ENCODE measurements around the gene NUDC. TPM values are rescaled to one million over a fixed set of nuclear protein-coding genes. Genes with fewer than 3 reads are reported as not detected.

Gene NUDC
- total and polyA plus RNA-seq, 9 of the 15 experiments (the other 6 are each of a cell fraction or from before 2014, with no cell fraction given) = 9.8 to 234 (median 149) TPM

- peaks cover 86% of the 10 kb centered on the region for H3K36me3 ChIP-seq (ENCODE audit: control insufficient read depth, insufficient read depth, low read length)
- POLR2A ChIA-PET = interaction anchor here (0.7 to 2.3 kb wide), 4 partner anchors 9 to 89 kb away, joined by 3 to 12 read pairs (median 6); no protein-coding TSS in a partner anchor
- TF ChIP-seq RAD21 (CRISPR knock-in tag; conservative IDR thresholded peaks at IDR 0.05 in 1 of 2, IDR thresholded peaks at IDR 0.05 in 1 of 2) = no peak
- no peak for TF ChIP-seq EZH2 (IDR thresholded peaks at IDR 0.05; ENCODE audit: borderline replicate concordance, low read depth, low read length)
- no peak for TF ChIP-seq HBP1 (CRISPR knock-in tag; IDR thresholded peaks at IDR 0.05)
- no peak for TF ChIP-seq MCM7 (IDR thresholded peaks at IDR 0.05)
- TF ChIP-seq, protein P1, sequence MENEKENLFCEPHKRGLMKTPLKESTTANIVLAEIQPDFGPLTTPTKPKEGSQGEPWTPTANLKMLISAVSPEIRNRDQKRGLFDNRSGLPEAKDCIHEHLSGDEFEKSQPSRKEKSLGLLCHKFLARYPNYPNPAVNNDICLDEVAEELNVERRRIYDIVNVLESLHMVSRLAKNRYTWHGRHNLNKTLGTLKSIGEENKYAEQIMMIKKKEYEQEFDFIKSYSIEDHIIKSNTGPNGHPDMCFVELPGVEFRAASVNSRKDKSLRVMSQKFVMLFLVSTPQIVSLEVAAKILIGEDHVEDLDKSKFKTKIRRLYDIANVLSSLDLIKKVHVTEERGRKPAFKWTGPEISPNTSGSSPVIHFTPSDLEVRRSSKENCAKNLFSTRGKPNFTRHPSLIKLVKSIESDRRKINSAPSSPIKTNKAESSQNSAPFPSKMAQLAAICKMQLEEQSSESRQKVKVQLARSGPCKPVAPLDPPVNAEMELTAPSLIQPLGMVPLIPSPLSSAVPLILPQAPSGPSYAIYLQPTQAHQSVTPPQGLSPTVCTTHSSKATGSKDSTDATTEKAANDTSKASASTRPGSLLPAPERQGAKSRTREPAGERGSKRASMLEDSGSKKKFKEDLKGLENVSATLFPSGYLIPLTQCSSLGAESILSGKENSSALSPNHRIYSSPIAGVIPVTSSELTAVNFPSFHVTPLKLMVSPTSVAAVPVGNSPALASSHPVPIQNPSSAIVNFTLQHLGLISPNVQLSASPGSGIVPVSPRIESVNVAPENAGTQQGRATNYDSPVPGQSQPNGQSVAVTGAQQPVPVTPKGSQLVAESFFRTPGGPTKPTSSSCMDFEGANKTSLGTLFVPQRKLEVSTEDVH (IDR thresholded peaks at IDR 0.05; ENCODE audit: low read depth, partially characterized antibody) = no peak
- TF ChIP-seq BDP1 (IDR thresholded peaks at IDR 0.05; ENCODE audit: insufficient read depth, insufficient read length) = no peak
- TF ChIP-seq ZBTB33 (CRISPR knock-in tag; IDR thresholded peaks at IDR 0.05) = no peak
- TF ChIP-seq ZFPM2 (CRISPR knock-in tag; IDR thresholded peaks at IDR 0.05) = no peak
- no peak for TF ChIP-seq NFATC3 (IDR thresholded peaks at IDR 0.05)
- no peak for TF ChIP-seq ARID2 (IDR thresholded peaks at IDR 0.05)
- TF ChIP-seq ZC3H11A (IDR thresholded peaks at IDR 0.05; ENCODE audit: low read depth, low read length) = no peak
- no peak for TF ChIP-seq ADNP (tag; IDR thresholded peaks at IDR 0.05)
- TF ChIP-seq FOS (IDR thresholded peaks at IDR 0.05; ENCODE audit: extremely low read depth, insufficient read length) = no peak
- TF ChIP-seq PATZ1 (CRISPR knock-in tag; IDR thresholded peaks at IDR 0.05; ENCODE audit: borderline replicate concordance) = no peak
Measured at GRCh38 chr1:26938004-26938658, 16.6 kb downstream of the NUDC start.

More at GRCh38 chr1:26938004-26938658, 16.6 kb downstream of the NUDC start:
- H3K4me3 ChIP-seq = no peak overlapping the region
- no peak overlapping the region for H3K27ac ChIP-seq (ENCODE audit: extremely low read depth, low read depth, low read length)
- peaks cover 49% of the 10 kb centered on the region for H3K79me2 ChIP-seq (ENCODE audit: control insufficient read depth, insufficient read depth, low read length)
- H3K4me1 ChIP-seq (replicated peaks in 1 of 2; ENCODE audit: control insufficient read depth in 2 of 2, insufficient read depth in 2 of 2, low read length in 2 of 2) = no peaks in the 10 kb centered on the region; a peak in 1 of 5 replicates
- no peak overlapping the region for H2AFZ ChIP-seq (ENCODE audit: low read depth, low read length)
- no peak overlapping the region for H3K4me2 ChIP-seq (ENCODE audit: insufficient read depth, low read length)
- no peaks in the 10 kb centered on the region for H3K27me3 ChIP-seq (ENCODE audit: control insufficient read depth in 2 of 2, insufficient read depth in 2 of 2, low read length in 2 of 2)
- FAIRE-seq (peak; percentile 55), DNase-seq (ENCODE audit: extremely low read depth in 1 of 4, low spot score in 3 of 4) (peak in 1 of 4 experiments; percentile 48), ATAC-seq (peak; percentile 71)
- no peaks in the 10 kb centered on the region for H3K9me3 ChIP-seq (replicated peaks; ENCODE audit: control insufficient read depth, insufficient read depth, low read depth, low read length)
- H4K20me1 ChIP-seq (replicated peaks; ENCODE audit: control insufficient read depth, insufficient read depth, low read length) = 0 out of 2 replicates have a peak, but pooled peaks cover 10% of the 10 kb centered on the region
- 59% methylated on average over 4 of the region's 4 CpGs for WGBS (ENCODE audit: insufficient coverage, low coverage, missing lambda C conversion rate)
- no TSS peak for BruUV-seq (replicated peaks)
- in situ Hi-C loops (cut with MboI) (no loop called here), intact Hi-C loops (cut with micrococcal nuclease) (no loop called here)
- H3K9me1 ChIP-seq (ENCODE audit: control insufficient read depth, insufficient read depth, low read length) = no peaks in the 10 kb centered on the region
- CTCF ChIA-PET (ENCODE audit: low intra/inter-chr PET ratio) = no interaction called here
- H3K9ac ChIP-seq (ENCODE audit: insufficient read depth in 1 of 2, low read depth in 2 of 2, low read length in 2 of 2) = no peak overlapping the region; a peak in 1 of 4 replicates
